ENCODE measurements around the gene GARNL3.

- TF ChIP-seq, protein P1, sequence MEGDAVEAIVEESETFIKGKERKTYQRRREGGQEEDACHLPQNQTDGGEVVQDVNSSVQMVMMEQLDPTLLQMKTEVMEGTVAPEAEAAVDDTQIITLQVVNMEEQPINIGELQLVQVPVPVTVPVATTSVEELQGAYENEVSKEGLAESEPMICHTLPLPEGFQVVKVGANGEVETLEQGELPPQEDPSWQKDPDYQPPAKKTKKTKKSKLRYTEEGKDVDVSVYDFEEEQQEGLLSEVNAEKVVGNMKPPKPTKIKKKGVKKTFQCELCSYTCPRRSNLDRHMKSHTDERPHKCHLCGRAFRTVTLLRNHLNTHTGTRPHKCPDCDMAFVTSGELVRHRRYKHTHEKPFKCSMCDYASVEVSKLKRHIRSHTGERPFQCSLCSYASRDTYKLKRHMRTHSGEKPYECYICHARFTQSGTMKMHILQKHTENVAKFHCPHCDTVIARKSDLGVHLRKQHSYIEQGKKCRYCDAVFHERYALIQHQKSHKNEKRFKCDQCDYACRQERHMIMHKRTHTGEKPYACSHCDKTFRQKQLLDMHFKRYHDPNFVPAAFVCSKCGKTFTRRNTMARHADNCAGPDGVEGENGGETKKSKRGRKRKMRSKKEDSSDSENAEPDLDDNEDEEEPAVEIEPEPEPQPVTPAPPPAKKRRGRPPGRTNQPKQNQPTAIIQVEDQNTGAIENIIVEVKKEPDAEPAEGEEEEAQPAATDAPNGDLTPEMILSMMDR (conservative IDR thresholded peaks at IDR 0.05; ENCODE audit: low read length), result no peak
- TF ChIP-seq EZH2phosphoT487 (IDR thresholded peaks at IDR 0.05; ENCODE audit: borderline replicate concordance, low read depth, low read length), result no peak
These were observed 42.9 kb upstream of the GARNL3 start for GRCh38 chr9:127221695-127222094.

Data from OCI-LY7 (cell line).